GM21360 (cell line): ENCODE measurements around the gene PAM.
"Not testable (repeated sequence)": the region's sequence is repeated elsewhere in the genome, so short reads cannot be mapped to it uniquely, and the experiment has no call there.

Source experiments
- ATAC-seq: cut with Tn5 transposase; IDR thresholded peaks from one replicate; pipeline ENCODE4 v1.9.1; 2021; ENCODE audit warnings: mild to moderate bottlenecking, moderate library complexity; ENCODE audit not compliant: unreplicated experiment

PAM gene

DNA sequence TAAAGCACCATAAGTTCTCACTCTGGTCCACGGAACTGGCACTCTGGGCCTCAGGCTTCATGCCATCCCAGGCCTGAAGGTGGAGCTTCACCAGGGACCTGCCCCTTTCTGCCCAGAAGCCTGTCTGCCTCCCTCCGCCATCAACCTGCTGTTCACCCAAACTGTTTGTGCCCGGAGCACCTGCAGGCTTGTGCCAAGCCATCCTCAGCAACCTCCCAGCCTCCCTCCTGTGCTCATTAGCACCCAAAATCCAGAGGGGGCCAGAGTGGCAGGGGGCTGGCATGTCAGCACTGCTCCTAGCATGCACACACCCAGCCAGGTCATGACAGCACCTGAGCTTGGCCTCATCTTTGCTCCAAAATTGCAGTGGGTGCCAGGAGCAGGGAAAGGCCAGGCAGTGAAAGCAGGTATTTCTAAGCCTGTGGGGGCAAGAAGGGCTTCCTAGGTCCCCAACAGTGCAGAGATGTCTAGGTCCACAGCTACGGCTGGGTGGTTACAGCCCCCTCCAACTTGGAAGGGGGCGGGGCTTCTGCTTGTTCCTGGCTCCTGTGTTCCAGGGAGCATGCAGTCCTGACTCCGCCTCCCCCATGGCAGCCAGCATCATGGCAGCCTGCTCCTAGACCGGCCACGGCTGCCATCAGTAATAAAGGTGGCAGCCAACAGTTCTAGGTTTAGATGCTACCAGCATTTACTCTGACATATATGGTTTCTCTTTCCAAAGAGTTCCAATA, 279.7 kb downstream of the PAM start:
- ATAC-seq: no peak

DNA sequence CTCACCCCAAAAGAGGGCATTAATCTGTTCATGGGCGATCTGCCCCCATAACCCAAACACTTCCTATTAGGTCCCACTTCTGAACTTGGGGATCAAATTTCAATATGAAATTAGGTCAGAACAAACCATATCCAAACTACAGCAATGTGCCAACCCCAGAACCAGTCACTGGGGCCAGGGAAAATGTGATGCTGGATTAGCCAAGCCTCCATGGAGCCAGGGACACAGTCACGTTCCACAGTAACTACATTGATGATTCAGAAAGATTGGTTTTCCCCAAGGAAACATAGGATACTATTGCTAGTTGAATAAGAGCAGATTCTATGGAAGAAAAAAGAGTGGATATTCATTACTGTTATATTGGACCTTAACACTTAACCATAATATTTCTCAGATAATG, 280.6 kb downstream of the PAM start:
- no peak for ATAC-seq

GRCh38 chr5:103036601-103037000, 281.5 kb downstream of the PAM start:
- ATAC-seq: no peak

DNA sequence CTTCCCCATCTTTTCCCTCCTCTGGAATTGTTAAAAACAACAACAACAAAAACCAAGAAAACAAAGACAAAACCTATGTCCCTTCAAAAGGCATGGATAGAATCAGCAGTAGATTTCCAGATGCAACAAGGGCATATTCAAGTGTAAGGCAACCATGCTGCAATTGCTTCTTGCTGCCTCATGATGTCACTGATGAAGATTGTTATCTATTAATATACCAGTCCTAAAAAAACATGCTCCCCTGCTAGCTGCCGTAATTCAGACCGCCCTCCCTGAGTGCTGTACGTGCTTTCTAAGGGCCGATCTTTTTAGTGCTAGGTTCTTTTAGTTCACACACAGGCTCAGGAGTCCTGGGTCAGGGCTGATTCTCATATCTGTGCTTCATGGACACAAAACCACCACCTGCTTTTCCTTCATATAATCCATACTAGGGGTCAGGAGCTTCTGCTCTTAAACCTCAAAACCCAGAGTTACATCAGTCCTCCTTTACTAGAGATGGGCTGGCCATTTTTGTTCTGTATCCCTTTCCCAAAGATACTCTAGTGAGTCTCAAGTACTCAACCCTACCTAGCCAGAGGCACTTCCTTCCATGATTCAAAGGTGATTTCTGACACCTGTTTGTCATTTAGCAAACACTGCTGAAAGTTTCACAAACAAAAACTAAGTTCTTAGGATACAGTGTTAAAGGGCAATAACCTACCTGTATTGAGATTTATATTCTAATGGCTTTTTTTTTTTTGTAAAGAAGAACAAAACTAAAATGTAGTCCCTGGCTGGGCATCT, 282.8 kb downstream of the PAM start:
- ATAC-seq: no peak

- ATAC-seq: no peak
These were observed 286.1 kb downstream of the PAM start for GRCh38 chr5:103041071-103041676.

DNA sequence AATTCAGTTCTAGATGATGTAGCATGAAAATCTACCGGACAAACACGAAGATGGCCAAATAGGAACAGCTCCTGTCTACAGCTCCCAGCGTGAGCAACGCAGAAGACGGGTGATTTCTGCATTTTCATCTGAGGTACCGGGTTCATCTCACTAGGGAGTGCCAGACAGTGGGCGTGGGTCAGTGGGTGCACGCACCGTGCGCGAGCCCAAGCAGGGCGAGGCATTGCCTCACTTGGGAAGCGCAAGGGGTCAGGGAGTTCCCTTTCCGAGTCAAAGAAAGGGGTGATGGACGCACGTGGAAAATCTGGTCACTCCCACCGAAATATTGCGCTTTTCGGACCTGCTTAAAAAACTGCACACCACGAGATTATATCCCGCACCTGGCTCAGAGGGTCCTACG, 291.6 kb downstream of the PAM start:
- ATAC-seq: not testable (repeated sequence)

DNA sequence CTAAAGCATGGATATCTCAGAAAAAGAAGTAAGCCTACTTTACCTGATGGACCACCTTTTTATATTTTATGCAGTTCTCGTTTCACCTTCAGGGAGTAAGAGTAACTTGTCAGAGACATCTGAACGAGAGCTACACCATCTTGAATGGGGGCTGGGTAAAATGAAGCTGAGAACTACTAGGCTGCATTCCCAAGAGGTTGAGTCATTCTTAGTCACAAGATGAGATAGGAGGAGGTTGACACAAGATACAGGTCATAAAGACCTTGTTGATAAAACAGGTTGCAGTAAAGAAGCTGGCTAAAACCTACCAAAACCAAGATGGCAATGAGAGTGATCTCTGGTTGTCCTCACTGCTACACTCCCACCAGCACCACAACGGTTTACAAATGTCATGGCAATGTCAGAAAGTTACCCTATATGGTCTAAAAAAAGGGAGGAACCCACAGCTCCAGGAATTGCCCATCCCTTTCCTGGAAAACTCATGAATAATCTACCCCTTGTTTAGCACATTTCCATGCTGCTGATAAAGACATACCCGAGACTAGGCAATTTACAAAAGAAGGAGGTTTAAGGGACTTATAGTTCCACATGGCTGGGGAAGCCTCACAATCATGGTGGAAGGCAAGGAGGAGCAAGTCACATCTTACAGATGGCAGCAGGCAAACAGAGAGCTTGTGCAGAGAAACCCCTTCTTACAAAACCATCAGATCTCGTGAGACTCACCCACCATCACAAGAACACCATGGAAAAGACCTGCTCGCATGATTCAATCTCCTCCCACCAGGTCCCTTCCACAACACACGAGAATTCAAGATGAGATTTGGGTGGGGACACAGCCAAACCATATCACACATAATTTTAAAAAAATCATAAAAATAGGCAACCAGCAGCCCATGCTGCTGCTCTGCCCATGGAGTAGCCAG, 302.4 kb downstream of the PAM start:
- ATAC-seq: no peak

DNA sequence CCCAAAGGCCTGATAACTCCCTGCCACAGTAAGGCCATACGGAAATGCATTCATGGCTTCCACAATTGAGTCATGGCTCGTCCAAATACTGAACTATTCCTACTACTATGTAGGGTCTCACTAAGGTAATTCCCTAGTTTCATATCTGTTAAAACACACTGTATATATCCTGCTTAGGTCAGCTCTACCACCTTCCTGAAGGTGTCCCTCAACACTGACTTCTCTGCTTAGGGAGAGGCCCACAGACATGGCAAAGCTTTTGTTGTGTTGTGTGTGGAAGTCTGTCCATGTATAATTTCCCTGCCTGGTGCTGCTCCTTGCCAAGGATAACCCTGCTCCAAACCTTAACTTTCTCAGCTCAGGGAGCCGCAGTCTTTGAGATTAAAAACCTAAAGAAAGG, 304.4 kb downstream of the PAM start:
- no peak for ATAC-seq

- ATAC-seq: no peak
These were observed 305.4 kb downstream of the PAM start for GRCh38 chr5:103060424-103060954.

DNA sequence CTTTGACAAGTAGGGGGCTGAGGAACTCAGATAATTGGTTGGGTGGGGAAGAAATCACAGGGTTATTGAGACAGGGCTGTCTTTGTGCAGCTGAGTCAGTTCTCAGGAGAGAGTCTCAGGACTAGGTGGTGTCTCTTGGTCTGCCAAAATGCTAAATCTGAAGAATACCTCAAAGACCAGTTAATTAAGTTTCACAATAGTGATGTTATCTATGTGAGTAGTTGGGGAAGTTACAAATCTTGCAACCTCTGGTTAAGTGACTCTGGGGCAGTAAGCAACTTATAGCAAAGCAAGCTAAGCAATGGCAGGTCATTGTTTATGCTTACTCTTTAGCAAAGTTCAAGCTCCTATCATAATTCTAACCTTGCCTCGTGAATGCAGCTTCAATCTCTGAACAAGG, 311.2 kb downstream of the PAM start:
- ATAC-seq: no peak

- ATAC-seq: not testable (repeated sequence)
These were observed 318.4 kb downstream of the PAM start for GRCh38 chr5:103073500-103073899.

DNA sequence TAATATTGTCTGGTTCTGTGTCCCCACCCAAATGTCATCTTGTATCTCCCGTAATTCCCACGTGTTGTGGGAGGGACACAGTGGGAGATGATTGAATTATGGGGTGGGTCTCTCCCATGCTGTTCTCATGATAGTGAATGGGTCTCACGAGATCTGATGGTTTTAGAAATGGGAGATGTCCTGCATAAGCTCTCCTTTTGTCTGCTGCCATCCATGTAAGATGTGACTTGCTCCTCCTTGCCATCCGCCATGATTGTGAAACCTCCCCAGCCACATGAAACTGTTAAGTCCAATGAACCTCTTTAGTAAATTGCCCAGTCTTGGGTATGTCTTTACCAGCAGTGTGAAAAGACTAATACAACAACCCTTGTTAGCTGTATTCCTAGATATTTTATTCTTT, 320.3 kb downstream of the PAM start:
- ATAC-seq: no peak
